Measurements from ENCODE around the gene BLOC1S3.

- TF ChIP-seq, protein P1, sequence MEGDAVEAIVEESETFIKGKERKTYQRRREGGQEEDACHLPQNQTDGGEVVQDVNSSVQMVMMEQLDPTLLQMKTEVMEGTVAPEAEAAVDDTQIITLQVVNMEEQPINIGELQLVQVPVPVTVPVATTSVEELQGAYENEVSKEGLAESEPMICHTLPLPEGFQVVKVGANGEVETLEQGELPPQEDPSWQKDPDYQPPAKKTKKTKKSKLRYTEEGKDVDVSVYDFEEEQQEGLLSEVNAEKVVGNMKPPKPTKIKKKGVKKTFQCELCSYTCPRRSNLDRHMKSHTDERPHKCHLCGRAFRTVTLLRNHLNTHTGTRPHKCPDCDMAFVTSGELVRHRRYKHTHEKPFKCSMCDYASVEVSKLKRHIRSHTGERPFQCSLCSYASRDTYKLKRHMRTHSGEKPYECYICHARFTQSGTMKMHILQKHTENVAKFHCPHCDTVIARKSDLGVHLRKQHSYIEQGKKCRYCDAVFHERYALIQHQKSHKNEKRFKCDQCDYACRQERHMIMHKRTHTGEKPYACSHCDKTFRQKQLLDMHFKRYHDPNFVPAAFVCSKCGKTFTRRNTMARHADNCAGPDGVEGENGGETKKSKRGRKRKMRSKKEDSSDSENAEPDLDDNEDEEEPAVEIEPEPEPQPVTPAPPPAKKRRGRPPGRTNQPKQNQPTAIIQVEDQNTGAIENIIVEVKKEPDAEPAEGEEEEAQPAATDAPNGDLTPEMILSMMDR (IDR thresholded peaks at IDR 0.05; ENCODE audit: low read depth, low read length) = no peak
- TF ChIP-seq EZH2phosphoT487 (IDR thresholded peaks at IDR 0.05; ENCODE audit: low read depth) = no peak
These were observed 19.9 kb upstream of the BLOC1S3 start for GRCh38 chr19:45158503-45159209.

Measured in OCI-LY3 (cell line).